ENCODE results near the gene ASCL4.

The ASCL4 gene

GRCh38 chr12:107779077-107779831 lies 4.8 kb downstream of the ASCL4 start:
- DNase-seq: no peak

- DNase-seq: no peak
These were observed 5.8 kb downstream of the ASCL4 start for GRCh38 chr12:107780298-107780697.

GRCh38 chr12:107782067-107782466 lies 7.6 kb downstream of the ASCL4 start:
- DNase-seq: no peak

- DNase-seq: no peak
These were observed 9.2 kb downstream of the ASCL4 start for GRCh38 chr12:107783406-107784376.

DNA sequence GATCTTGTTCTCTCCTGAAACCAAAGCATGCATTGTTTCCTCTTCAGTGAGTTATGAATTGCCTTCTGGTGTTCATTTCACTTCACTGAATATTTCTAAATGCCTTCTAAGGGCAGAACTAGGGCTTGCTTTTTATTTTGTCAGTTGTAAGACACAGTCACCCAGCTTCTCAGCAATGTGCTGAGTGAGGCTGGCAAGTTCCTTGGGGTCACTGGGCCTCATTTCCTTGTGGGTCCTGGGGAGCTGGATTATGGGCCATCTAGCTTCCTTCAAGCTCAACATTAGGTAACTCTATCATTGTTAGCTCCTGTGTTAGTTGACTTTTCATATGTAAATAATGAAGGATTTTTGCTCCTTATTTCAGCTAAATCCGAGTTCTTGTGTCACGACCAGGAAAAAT lies 13.8 kb downstream of the ASCL4 start:
- DNase-seq: no peak

DNA sequence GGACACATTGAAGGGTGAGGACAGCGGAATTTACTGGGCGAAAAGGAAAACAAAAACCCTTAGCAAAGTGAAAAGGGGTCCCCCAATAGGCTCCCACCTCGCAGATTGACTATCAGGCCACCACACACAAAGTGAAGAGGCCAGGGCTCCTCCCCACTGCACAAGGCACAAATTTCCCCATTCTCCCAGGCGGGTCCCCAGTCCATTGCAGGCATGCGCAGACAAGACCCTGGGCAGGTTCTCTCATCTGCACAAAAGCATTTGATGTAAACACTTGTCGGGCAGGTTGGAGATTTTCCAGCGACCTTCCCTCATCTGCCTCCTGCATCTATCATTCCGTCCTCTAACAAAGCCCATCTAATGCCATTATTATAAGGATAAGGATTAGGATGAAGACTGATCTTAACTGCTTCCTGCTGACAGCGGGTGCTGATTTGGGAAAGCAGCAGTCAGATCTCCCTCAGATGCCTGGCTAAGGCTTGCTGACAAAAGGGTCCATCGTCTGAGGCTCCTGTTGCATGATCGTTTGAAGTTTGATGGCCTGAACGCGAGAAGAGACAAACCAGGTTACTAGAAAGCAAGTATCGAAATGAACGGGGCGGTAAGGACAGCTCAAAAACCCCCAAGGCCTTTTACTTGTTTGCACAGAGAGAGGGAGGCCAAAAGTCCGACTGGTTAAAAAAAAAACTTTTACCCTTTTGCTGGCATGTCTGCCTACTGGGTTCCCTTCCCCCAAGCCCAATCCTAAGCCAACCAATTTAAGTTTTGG lies 14.4 kb downstream of the ASCL4 start:
- no peak for DNase-seq

- DNase-seq: no peak
These were observed 17.1 kb downstream of the ASCL4 start for GRCh38 chr12:107791465-107792089.

DNA sequence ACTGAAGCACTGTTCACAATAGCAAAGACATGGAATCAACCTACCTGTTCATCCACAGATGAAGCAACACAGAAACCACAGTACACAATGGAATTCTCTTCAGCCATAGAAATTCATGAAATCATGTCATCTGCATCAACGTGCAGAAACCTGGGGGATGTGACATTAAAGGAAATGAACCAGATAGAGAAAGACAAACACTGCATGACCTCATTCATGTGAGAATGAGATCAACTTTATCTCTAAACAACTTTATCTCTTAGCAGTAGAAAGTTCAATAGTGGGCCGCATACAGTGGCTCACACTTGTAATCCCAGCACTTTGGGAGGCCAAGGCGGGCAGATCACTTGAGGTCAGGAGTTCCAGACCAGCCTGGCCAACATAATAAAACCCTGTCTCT lies 19.9 kb downstream of the ASCL4 start:
- no peak for DNase-seq

GRCh38 chr12:107798580-107798979 lies 24.1 kb downstream of the ASCL4 start:
- DNase-seq: no peak

- DNase-seq: no peak
These were observed 26.6 kb downstream of the ASCL4 start for GRCh38 chr12:107801150-107801549.

DNA sequence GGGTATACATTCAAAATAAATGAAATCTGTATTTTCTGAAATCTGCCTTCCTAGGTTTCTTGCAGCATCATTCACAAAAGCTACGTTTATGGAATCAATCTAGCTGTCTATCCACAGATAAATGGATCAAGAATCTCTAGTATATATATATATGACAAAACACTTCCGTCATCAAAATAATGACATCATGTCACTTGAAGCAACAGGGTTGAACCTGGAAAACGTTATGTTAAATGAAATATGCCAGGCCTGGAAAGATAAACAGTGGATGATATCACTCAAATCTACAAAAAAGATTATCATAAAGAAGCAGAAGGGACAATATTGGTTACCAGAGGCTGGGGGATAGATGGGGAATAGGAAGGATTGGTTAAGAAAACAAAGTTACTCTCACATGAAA lies 28.6 kb downstream of the ASCL4 start:
- DNase-seq: no peak

DNA sequence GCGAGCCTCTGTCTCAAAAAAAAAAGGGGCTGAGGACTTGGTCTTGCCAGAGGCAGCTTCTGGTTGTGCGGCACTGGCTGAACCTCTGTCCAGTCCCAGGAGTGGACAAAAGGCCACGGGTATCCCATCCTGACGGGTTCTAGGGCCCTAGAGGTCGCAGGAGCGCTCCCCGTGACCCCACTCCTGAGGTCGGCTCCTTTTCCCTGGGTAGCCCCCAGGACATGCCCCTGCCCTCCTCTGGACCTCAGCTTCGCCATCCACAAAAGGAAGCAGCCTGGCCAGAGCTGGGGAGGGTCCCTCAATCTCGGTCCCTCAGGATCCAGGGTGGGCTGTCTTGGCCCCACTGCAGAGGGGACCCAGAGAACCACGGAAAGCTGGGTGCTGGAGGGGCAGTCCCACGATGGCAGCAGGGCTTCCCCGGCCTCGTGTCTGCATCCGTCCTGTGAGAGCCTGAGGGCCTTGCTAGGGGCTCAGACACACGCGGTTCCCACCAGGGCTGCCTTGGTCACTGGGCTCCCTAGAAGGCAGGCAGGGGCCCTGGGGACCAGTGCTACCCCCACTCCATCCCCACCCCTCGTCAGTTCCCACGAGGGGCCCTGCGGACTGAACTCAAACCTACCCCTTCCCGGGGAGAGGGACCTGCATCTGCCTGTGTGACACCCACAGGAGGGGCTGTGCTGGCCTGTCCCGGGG lies 31.1 kb downstream of the ASCL4 start:
- no peak for DNase-seq

DNA sequence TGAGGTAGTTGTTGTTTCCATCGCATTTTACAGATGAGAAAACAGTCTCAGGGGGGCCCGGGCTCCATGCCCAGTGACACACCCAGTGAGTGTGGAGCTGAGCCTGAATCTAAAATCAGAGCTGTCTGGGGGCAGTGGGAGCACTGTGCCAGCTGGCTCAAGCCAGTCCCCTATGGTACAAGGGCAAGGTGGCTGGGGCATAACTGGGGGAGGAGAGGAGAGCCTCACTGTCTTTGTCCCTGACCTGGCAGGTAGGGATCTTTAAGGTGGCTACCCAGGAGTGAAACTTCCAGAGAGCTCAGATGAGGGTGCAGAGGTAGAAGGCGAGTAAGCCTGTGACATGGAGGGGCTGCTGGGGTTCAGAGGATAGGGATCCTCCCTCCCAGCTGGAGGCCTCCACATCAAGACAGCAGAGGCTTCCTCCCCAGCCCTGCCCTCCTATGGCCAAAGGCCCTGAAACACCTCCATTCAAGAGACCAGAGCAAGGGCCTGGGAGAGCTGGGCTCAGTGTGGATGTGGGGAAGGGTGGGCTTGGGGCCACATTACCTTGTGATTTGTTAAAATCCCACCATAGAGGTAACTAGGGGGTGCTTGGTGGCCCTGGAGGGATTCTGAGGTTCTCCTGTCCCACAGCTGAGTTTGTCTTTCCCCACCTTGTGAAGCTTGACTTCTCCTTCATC lies 33.1 kb downstream of the ASCL4 start:
- no peak for DNase-seq

- DNase-seq: no peak
These were observed 42.7 kb downstream of the ASCL4 start for GRCh38 chr12:107817250-107817649.

GRCh38 chr12:107818984-107819383 lies 44.5 kb downstream of the ASCL4 start:
- no peak for DNase-seq

- DNase-seq: no peak
These were observed 47.9 kb downstream of the ASCL4 start for GRCh38 chr12:107822356-107822755.

Measured in NCI-H1436 (cell line).